Activated B cell treated with CpG ODN at 0.5 μM for 24 hours (primary cell): ENCODE measurements around the gene ASAP2. TPM values are rescaled to one million over a fixed set of nuclear protein-coding genes. Genes with fewer than 3 reads are reported as not detected.

ENCODE experiments used
- ATAC-seq: fragments of 200-7000 bp; cut with Tn5 transposase; one replicate; pipeline ENCODE4 v1.10.0; 2021; ENCODE audit warnings: low read depth, mild to moderate bottlenecking, moderate library complexity
- CTCF ChIA-PET: fragments of 350-600 bp; sonication (Branson Sonifier 250); formaldehyde crosslinking; loops from one replicate; lab custom pipeline; 2021; ENCODE audit warnings: antibody characterized with exemption; lab: Charles Lee
- POLR2A ChIA-PET: fragments of 350-600 bp; sonication (Branson Sonifier 250); formaldehyde crosslinking; loops from one replicate; lab custom pipeline; 2021; ENCODE audit warnings: antibody characterized with exemption; lab: Charles Lee
- DNase-seq: peaks from one replicate; pipeline ENCODE4 v3.0.0; 2022
- H3K27ac Mint-ChIP-seq: one replicate; pipeline ENCODE4 v1.8.0; 2020; ENCODE audit warnings: mixed read lengths
- H3K27me3 Mint-ChIP-seq: one replicate; pipeline ENCODE4 v1.8.0; 2021; ENCODE audit warnings: mixed read lengths
- H3K36me3 Mint-ChIP-seq: one replicate; pipeline ENCODE4 v1.8.0; 2021; ENCODE audit warnings: low read depth, mixed read lengths
- H3K4me1 Mint-ChIP-seq: one replicate; pipeline ENCODE4 v1.8.0; 2021; ENCODE audit warnings: mixed read lengths
- H3K4me3 Mint-ChIP-seq: one replicate; pipeline ENCODE4 v1.8.0; 2020; ENCODE audit warnings: mild to moderate bottlenecking, mixed read lengths
- H3K9me3 Mint-ChIP-seq: one replicate; pipeline ENCODE4 v1.8.0; 2020; ENCODE audit warnings: mixed read lengths
- CTCF ChIP-seq: fragments of 200-600 bp; IDR thresholded peaks from one replicate; pipeline ENCODE4 v1.8.0; 2022; ENCODE audit warnings: antibody characterized with exemption, mild to moderate bottlenecking
- intact Hi-C: fragments of 100-400 bp; cut with micrococcal nuclease; formaldehyde crosslinking; loops from one replicate; pipeline ENCODE4 v1.15.1; 2024
- total RNA-seq: library from RNA; stranded (reverse); gene quantifications from 2 replicates; pipeline ENCODE4 v1.2.3, GENCODE V29; 2022

The ASAP2 gene
- total RNA-seq, 1 donor from 2014 or later = not detected

DNA sequence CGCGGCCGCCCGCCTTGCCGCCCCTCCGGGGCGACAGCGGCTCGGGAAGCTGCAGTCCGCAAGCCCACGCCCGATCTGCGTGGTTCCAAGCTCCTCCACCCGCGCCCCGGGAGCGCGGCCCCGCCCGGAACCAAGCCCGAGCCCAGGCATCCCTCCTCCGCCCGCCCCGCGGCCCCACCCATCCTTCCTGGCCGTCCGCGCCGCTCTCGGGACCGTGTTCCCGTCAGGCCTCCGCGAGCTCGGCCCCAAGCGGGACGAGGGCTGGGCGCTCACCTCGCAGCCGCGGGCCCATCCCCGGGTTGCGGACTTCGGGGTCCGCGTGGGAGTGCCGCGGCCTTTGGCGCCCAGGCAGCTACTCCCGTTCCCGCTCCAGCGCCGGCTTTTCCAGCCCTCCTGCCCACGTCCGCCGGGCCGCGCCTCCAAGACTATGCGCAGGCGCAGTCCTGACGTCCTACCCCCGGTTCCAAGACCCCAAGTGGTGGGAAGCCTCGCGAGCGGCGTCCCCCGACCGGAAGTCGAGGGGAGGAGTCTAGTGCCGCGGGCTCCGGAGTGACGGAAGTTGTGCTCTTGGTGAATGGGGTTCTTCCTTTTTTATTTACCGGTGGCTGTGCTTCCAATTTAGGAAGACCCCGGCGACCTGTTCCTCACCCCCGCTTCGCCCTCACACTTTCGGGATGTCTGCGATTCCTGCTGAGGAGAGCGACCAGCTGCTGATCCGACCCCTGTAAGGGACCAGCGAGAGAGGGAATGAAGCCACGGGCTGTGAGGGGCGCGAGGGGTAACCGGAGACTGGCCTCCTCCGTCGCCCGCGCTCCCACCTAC is 216.7 kb downstream of the ASAP2 start, which contains the start of the genes CPSF3 and ITGB1BP1:
Gene CPSF3 (plus strand): TSS at position 555 of the 822 bp plus-strand sequence. CDS start 120 bp downstream, at position 675.
Gene ITGB1BP1 (minus strand): TSS at position 429 of the 822 bp plus-strand sequence. CDS start 4,831 bp downstream, outside the sequence.
- ATAC-seq = peak; percentile 86
- Mint-ChIP-seq H3K27ac (peak within 1 kb of the TSS; percentile 91), H3K4me1 (peaks cover 22% of the 10 kb centered on the region), H3K27me3 (no peaks in the 10 kb centered on the region), H3K9me3 (no peaks in the 10 kb centered on the region), H3K4me3 (no peak within 1 kb of the TSS), H3K36me3 (peaks cover 11% of the 10 kb centered on the region)
- intact Hi-C loops = loop anchor here (1.0 to 10.0 kb wide), 9 partner anchors 51 to 1921 kb away; partner anchors contain the start of genes ADAM17, IAH1, KIDINS220 and MBOAT2
- CTCF ChIA-PET = no interaction called here
- peak; percentile 96 for DNase-seq
- no peak for TF ChIP-seq CTCF
- POLR2A ChIA-PET = interaction anchor here (0.9 to 2.5 kb wide), 5 partner anchors 28 to 1732 kb away, joined by 3 to 27 read pairs (median 6); partner anchors contain the start of genes ADAM17, TAF1B and YWHAQ

GRCh38 chr2:9423922-9424272 is 217.3 kb downstream of the ASAP2 start:
- peaks cover 9% of the 10 kb centered on the region for H3K36me3 Mint-ChIP-seq
- ATAC-seq (peak; percentile 2), DNase-seq (no peak)
- TF ChIP-seq CTCF = no peak
- H3K4me1 Mint-ChIP-seq = peaks cover 22% of the 10 kb centered on the region
- H3K9me3 Mint-ChIP-seq = no peaks in the 10 kb centered on the region
- H3K27ac Mint-ChIP-seq = peak overlapping the region; percentile 91
- CTCF ChIA-PET = no interaction called here
- intact Hi-C loops = loop anchor here (1.0 to 10.0 kb wide), 9 partner anchors 50 to 1921 kb away; partner anchors contain the start of genes ADAM17, IAH1, KIDINS220 and MBOAT2
- no peak overlapping the region for H3K4me3 Mint-ChIP-seq
- H3K27me3 Mint-ChIP-seq = no peaks in the 10 kb centered on the region
- POLR2A ChIA-PET = interaction anchor here (1.4 to 2.5 kb wide), 4 partner anchors 132 to 1732 kb away, joined by 3 to 27 read pairs (median 8); partner anchors contain the start of genes ADAM17, TAF1B and YWHAQ

- Mint-ChIP-seq H3K27me3 (no peaks in the 10 kb centered on the region), H3K36me3 (peaks cover 13% of the 10 kb centered on the region), H3K9me3 (no peaks in the 10 kb centered on the region), H3K4me1 (peaks cover 21% of the 10 kb centered on the region), H3K4me3 (no peak overlapping the region), H3K27ac (no peak overlapping the region)
- POLR2A ChIA-PET = interaction anchor here (0.9 to 2.5 kb wide), 3 partner anchors 131 to 419 kb away, joined by 3 to 27 read pairs (median 3); partner anchors contain the start of genes ADAM17, TAF1B and YWHAQ
- no peak for ATAC-seq
- no peak for DNase-seq
- intact Hi-C loops = loop anchor here (5.0 to 10.0 kb wide), 4 partner anchors 418 to 1920 kb away; partner anchors contain the start of genes MBOAT2, ROCK2 and TAF1B
- TF ChIP-seq CTCF = no peak
- CTCF ChIA-PET = no interaction called here
Observed at GRCh38 chr2:9424447-9425164, 218.0 kb downstream of the ASAP2 start.

- intact Hi-C loops = loop anchor here (10.0 kb wide), 2 partner anchors 686 to 1916 kb away; partner anchors contain the start of gene ROCK2
- DNase-seq (no peak), ATAC-seq (no peak)
- Mint-ChIP-seq H3K4me1 (no peaks in the 10 kb centered on the region), H3K36me3 (peaks cover 43% of the 10 kb centered on the region), H3K9me3 (no peaks in the 10 kb centered on the region), H3K27ac (no peak overlapping the region), H3K27me3 (no peaks in the 10 kb centered on the region), H3K4me3 (no peak overlapping the region)
- no peak for TF ChIP-seq CTCF
- CTCF ChIA-PET = no interaction called here
- POLR2A ChIA-PET = no interaction called here
Observed at GRCh38 chr2:9428965-9429577, 222.5 kb downstream of the ASAP2 start.
